GM12875 (cell line): ENCODE measurements around the gene DDX5.
"Not testable (repeated sequence)": the region's sequence is repeated elsewhere in the genome, so short reads cannot be mapped to it uniquely, and the experiment has no call there.

Source experiments
- H3K4me3 ChIP-seq: one replicate; pipeline ENCODE4 v1.5.1; 2011; ENCODE audit warnings: low read depth, low read length, control low read depth
- CTCF ChIP-seq: IDR thresholded peaks from 2 replicates; pipeline ENCODE4 v1.5.1; 2011; ENCODE audit warnings: low read depth, mild to moderate bottlenecking, control low read depth, inconsistent platforms, low read length, moderate library complexity, borderline replicate concordance; ENCODE audit not compliant: insufficient read depth

The DDX5 gene

GRCh38 chr17:64477849-64478248 is 28.2 kb downstream of the DDX5 start:
- H3K4me3 ChIP-seq: no peak overlapping the region
- no peak for TF ChIP-seq CTCF

GRCh38 chr17:64472564-64472963 is 33.5 kb downstream of the DDX5 start:
- no peak overlapping the region for H3K4me3 ChIP-seq
- no peak for TF ChIP-seq CTCF

- TF ChIP-seq CTCF: no peak
- no peak overlapping the region for H3K4me3 ChIP-seq
Observed at GRCh38 chr17:64471440-64471839, 34.6 kb downstream of the DDX5 start.

- no peak for TF ChIP-seq CTCF
Observed at GRCh38 chr17:64470625-64471024, 35.5 kb downstream of the DDX5 start.

GRCh38 chr17:64466834-64467233 is 39.3 kb downstream of the DDX5 start:
- not testable (repeated sequence) for H3K4me3 ChIP-seq

More at GRCh38 chr17:64470625-64471024, 35.5 kb downstream of the DDX5 start:
- H3K4me3 ChIP-seq: no peak overlapping the region

GRCh38 chr17:64466019-64466735 is 39.9 kb downstream of the DDX5 start:
- no peak for TF ChIP-seq CTCF
- H3K4me3 ChIP-seq: no peak overlapping the region

GRCh38 chr17:64461788-64462187 is 44.3 kb downstream of the DDX5 start:
- H3K4me3 ChIP-seq: no peak overlapping the region
- no peak for TF ChIP-seq CTCF
